ENCODE data around the gene FBXO38. TPM values are rescaled to one million over a fixed set of nuclear protein-coding genes. Genes with fewer than 3 reads are reported as not detected.

The FBXO38 gene
- total RNA-seq, 1 experiment from 2014 or later = 34.5 TPM

DNA sequence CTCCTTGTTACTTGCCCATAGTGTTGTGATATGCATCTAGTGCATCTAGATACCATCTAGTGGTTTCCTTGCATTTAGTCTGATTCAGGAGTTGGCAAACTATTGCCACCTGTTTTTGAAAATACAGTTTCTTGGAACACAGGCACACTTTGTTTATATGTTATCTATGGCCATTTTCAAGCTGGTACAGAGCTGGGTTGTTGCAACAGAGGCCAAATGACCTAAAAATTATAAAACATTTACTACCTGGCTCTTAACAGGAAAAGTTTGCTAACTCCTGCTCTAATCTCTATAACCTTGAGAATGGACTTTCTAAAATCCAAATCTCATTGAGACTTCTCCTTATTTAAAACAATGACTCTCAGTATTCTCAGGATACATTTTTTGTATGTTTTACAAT, 19.4 kb upstream of the FBXO38 start:
- DNase-seq (ENCODE audit: low read depth, low spot score) = no peak
- H3K4me1 ChIP-seq (ENCODE audit: control insufficient read depth, insufficient read depth, low read length) = no peaks in the 10 kb centered on the region; the same call in 1 of the 2 replicates
- POLR2A ChIA-PET = no interaction called here
- in situ Hi-C loops (cut with HindIII; ENCODE audit: low pct_unique_long_range_greater_than_20kb, low sequenced_read_pairs) = no loop called here
- BruUV-seq (replicated peaks) = no TSS peak
- no peaks in the 10 kb centered on the region for H3K36me3 ChIP-seq (ENCODE audit: control insufficient read depth, insufficient read depth, low read length)
- H3K27me3 ChIP-seq (ENCODE audit: control insufficient read depth, insufficient read depth, low read length) = no peaks in the 10 kb centered on the region
- no peak overlapping the region for H3K27ac ChIP-seq (ENCODE audit: low read length)
- intact Hi-C loops (cut with micrococcal nuclease; ENCODE audit: unreplicated experiment) = no loop called here
- no peak for ATAC-seq
- H3K9me3 ChIP-seq (ENCODE audit: control insufficient read depth, insufficient read depth, low read depth, low read length) = peaks cover 3% of the 10 kb centered on the region; the same call in 1 of the 2 replicates
- no peak overlapping the region for H3K4me3 ChIP-seq (ENCODE audit: low read depth in 2 of 2, low read length in 2 of 2)
- CTCF ChIA-PET = no interaction called here
- TF ChIP-seq POLR2AphosphoS5 (IDR thresholded peaks at IDR 0.05; ENCODE audit: low read depth, low read length) = no peak
- TF ChIP-seq SIN3A (IDR thresholded peaks at IDR 0.05; ENCODE audit: borderline replicate concordance, insufficient read depth, low read depth, low read length) = no peak
- no peak for TF ChIP-seq TCF7L2 (IDR thresholded peaks at IDR 0.05; ENCODE audit: low read depth, low read length)
- TF ChIP-seq, protein P1, sequence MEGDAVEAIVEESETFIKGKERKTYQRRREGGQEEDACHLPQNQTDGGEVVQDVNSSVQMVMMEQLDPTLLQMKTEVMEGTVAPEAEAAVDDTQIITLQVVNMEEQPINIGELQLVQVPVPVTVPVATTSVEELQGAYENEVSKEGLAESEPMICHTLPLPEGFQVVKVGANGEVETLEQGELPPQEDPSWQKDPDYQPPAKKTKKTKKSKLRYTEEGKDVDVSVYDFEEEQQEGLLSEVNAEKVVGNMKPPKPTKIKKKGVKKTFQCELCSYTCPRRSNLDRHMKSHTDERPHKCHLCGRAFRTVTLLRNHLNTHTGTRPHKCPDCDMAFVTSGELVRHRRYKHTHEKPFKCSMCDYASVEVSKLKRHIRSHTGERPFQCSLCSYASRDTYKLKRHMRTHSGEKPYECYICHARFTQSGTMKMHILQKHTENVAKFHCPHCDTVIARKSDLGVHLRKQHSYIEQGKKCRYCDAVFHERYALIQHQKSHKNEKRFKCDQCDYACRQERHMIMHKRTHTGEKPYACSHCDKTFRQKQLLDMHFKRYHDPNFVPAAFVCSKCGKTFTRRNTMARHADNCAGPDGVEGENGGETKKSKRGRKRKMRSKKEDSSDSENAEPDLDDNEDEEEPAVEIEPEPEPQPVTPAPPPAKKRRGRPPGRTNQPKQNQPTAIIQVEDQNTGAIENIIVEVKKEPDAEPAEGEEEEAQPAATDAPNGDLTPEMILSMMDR (IDR thresholded peaks at IDR 0.05) = no peak
- TF ChIP-seq, protein P2, sequence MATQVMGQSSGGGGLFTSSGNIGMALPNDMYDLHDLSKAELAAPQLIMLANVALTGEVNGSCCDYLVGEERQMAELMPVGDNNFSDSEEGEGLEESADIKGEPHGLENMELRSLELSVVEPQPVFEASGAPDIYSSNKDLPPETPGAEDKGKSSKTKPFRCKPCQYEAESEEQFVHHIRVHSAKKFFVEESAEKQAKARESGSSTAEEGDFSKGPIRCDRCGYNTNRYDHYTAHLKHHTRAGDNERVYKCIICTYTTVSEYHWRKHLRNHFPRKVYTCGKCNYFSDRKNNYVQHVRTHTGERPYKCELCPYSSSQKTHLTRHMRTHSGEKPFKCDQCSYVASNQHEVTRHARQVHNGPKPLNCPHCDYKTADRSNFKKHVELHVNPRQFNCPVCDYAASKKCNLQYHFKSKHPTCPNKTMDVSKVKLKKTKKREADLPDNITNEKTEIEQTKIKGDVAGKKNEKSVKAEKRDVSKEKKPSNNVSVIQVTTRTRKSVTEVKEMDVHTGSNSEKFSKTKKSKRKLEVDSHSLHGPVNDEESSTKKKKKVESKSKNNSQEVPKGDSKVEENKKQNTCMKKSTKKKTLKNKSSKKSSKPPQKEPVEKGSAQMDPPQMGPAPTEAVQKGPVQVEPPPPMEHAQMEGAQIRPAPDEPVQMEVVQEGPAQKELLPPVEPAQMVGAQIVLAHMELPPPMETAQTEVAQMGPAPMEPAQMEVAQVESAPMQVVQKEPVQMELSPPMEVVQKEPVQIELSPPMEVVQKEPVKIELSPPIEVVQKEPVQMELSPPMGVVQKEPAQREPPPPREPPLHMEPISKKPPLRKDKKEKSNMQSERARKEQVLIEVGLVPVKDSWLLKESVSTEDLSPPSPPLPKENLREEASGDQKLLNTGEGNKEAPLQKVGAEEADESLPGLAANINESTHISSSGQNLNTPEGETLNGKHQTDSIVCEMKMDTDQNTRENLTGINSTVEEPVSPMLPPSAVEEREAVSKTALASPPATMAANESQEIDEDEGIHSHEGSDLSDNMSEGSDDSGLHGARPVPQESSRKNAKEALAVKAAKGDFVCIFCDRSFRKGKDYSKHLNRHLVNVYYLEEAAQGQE (IDR thresholded peaks at IDR 0.05; ENCODE audit: insufficient read depth in 1 of 2, low read depth in 2 of 2, low read length in 1 of 2) = no peak

DNA sequence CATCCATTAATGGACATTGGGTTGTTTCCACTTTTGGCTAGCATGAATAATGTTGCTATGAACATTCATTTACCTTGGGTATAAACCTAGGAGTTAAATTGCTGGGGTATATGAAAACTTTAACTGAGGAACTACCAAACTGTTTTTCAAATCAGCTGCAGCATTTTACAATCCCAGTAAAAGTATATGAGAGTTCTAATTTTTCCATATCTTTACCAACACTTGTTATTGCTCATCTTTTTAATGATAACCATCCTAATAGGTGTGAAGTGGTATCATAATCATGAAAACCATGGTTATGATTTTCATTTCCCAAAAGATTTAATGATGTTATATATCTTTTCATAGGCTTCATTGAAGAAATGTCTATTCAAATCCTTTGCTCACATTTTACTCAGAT, 15.5 kb upstream of the FBXO38 start:
- Histone ChIP-seq H3K36me3 (ENCODE audit: control insufficient read depth, insufficient read depth, low read length) (no peaks in the 10 kb centered on the region), H3K4me3 (ENCODE audit: low read depth in 2 of 2, low read length in 2 of 2) (no peak overlapping the region), H3K9me3 (ENCODE audit: control insufficient read depth, insufficient read depth, low read depth, low read length) (peaks cover 3% of the 10 kb centered on the region; the same call in 1 of the 2 replicates), H3K27ac (ENCODE audit: low read length) (no peak overlapping the region), H3K27me3 (ENCODE audit: control insufficient read depth, insufficient read depth, low read length) (no peaks in the 10 kb centered on the region; the same call in 1 of the 2 replicates), H3K4me1 (ENCODE audit: control insufficient read depth, insufficient read depth, low read length) (no peaks in the 10 kb centered on the region; the same call in 1 of the 2 replicates)
- POLR2A ChIA-PET = no interaction called here
- DNase-seq (ENCODE audit: low read depth, low spot score) = no peak
- ATAC-seq = no peak
- in situ Hi-C loops (cut with HindIII; ENCODE audit: low pct_unique_long_range_greater_than_20kb, low sequenced_read_pairs) = no loop called here
- intact Hi-C loops (cut with micrococcal nuclease; ENCODE audit: unreplicated experiment) = no loop called here
- TF ChIP-seq, protein P2 (IDR thresholded peaks at IDR 0.05; ENCODE audit: insufficient read depth in 1 of 2, low read depth in 2 of 2, low read length in 1 of 2) = no peak
- TF ChIP-seq POLR2AphosphoS5 (IDR thresholded peaks at IDR 0.05; ENCODE audit: low read depth, low read length) (no peak), SIN3A (IDR thresholded peaks at IDR 0.05; ENCODE audit: borderline replicate concordance, insufficient read depth, low read depth, low read length) (no peak), TCF7L2 (IDR thresholded peaks at IDR 0.05; ENCODE audit: low read depth, low read length) (no peak)
- CTCF ChIA-PET = no interaction called here
- BruUV-seq (replicated peaks) = no TSS peak

Measured in Panc1 (cell line).